GM12878 (cell line): Measurements from ENCODE around the gene EVA1A. TPM values are rescaled to one million over a fixed set of nuclear protein-coding genes. Genes with fewer than 3 reads are reported as not detected.

ENCODE experiments used
- ATAC-seq: fragments of 200-7000 bp; cut with Tn5 transposase; 3 replicates; pipeline ENCODE4 v1.9.1; 2020; ENCODE audit warnings: mild to moderate bottlenecking, moderate library complexity
- BruUV-seq: library from RNA; stranded (reverse); fragments of 400-500 nt; replicated peaks from 2 replicates; lab custom pipeline; 2021; lab: Mats Ljungman, UMichigan
- CTCF ChIA-PET: fragments of 300-600 bp; sonication (Branson Sonifier 250); formaldehyde crosslinking; extraction: SDS; loops from one replicate; lab custom pipeline; 2021; ENCODE audit warnings: inconsistent platforms; lab: Yijun Ruan, JAX
- POLR2A ChIA-PET: fragments of 350-600 bp; formaldehyde crosslinking; extraction: SDS; loops from one replicate; lab custom pipeline; 2021; ENCODE audit warnings: inconsistent platforms; lab: Charles Lee
- RAD21 ChIA-PET: fragments of 300-600 bp; sonication (Branson Sonifier 250); formaldehyde crosslinking; loops from one replicate; lab custom pipeline; 2023; ENCODE audit warnings: antibody characterized with exemption; ENCODE audit not compliant: unreplicated experiment; lab: Charles Lee
- SMC1A ChIA-PET: fragments of 300-600 bp; sonication (Branson Sonifier 250); formaldehyde crosslinking; loops from one replicate; lab custom pipeline; 2023; ENCODE audit not compliant: unreplicated experiment, uncharacterized antibody; lab: Charles Lee
- DNase-seq: peaks from one replicate; pipeline ENCODE4 v3.0.0-alpha.2; 2011; ENCODE audit warnings: low read depth, low spot score
- FAIRE-seq: peaks from 3 replicates; lab custom pipeline; 2011; peaks lifted over from hg19 to GRCh38; lab: Jason Lieb, UNC
- H2AFZ ChIP-seq: 2 replicates; pipeline ENCODE4 v1.6.0; 2011; ENCODE audit warnings: low read depth, low read length, control low read depth; ENCODE audit not compliant: control insufficient read depth
- H3K27ac ChIP-seq: 2 replicates; pipeline ENCODE4 v1.5.1; 2011; ENCODE audit warnings: control low read depth; ENCODE audit not compliant: control insufficient read depth, insufficient read depth
- H3K27me3 ChIP-seq, 2 experiments: replicated peaks in 1 of 2; 2 replicates each; pipeline versions ENCODE4 v1.6.0 to v1.6.1; 2011; ENCODE audit warnings: low read length in 1 of 2; ENCODE audit not compliant: control insufficient read depth in 2 of 2, insufficient read depth in 2 of 2
- H3K36me3 ChIP-seq, 2 experiments: 2 replicates each; pipeline ENCODE4 v1.5.1; 2011; ENCODE audit warnings: low read length in 1 of 2; ENCODE audit not compliant: control insufficient read depth in 2 of 2, insufficient read depth in 2 of 2
- H3K4me1 ChIP-seq: 2 replicates; pipeline ENCODE4 v1.6.1; 2011; ENCODE audit warnings: mild to moderate bottlenecking, low read length, moderate library complexity, mixed read lengths; ENCODE audit not compliant: control insufficient read depth, insufficient read depth
- H3K4me2 ChIP-seq: 2 replicates; pipeline ENCODE4 v1.6.0; 2011; ENCODE audit warnings: control low read depth; ENCODE audit not compliant: control insufficient read depth, insufficient read depth
- H3K4me3 ChIP-seq: fragments of 200-600 bp; sonication (generic); 2 replicates; pipeline ENCODE4 v1.5.1; 2016
- H3K79me2 ChIP-seq: 2 replicates; pipeline ENCODE4 v1.6.0; 2011; ENCODE audit warnings: low read length; ENCODE audit not compliant: control insufficient read depth, insufficient read depth
- H3K9ac ChIP-seq: 2 replicates; pipeline ENCODE4 v1.8.0; 2011; ENCODE audit warnings: low read length, control low read depth, mixed read lengths; ENCODE audit not compliant: control insufficient read depth, insufficient read depth
- H3K9me3 ChIP-seq: replicated peaks from 3 replicates; pipeline ENCODE4 v1.5.1; 2011; ENCODE audit warnings: mild to moderate bottlenecking, low read length; ENCODE audit not compliant: control insufficient read depth, insufficient read depth
- H4K20me1 ChIP-seq: 2 replicates; pipeline ENCODE4 v1.6.0; 2011; ENCODE audit not compliant: control insufficient read depth, insufficient read depth
- BRCA1 ChIP-seq: IDR thresholded peaks from 2 replicates; pipeline ENCODE4 v1.6.1; 2011; ENCODE audit warnings: low read depth, low read length, improper control_type of control experiment
- CHD1 ChIP-seq: IDR thresholded peaks from 2 replicates; pipeline ENCODE4 v1.6.1; 2012; ENCODE audit warnings: low read depth, low read length, improper control_type of control experiment
- CHD2 ChIP-seq: IDR thresholded peaks from 2 replicates; pipeline ENCODE4 v1.6.1; 2011; ENCODE audit warnings: low read depth, low read length, improper control_type of control experiment, borderline replicate concordance
- HCFC1 ChIP-seq: fragments of 150-350 bp; IDR thresholded peaks from 2 replicates; pipeline ENCODE4 v1.6.1; 2014; ENCODE audit warnings: low read length
- SMARCA5 ChIP-seq: fragments of 450-650 bp; IDR thresholded peaks from 2 replicates; pipeline ENCODE4 v1.6.1; 2017; ENCODE audit warnings: mild to moderate bottlenecking
- ZBED1 ChIP-seq: IDR thresholded peaks from 2 replicates; pipeline ENCODE4 v1.6.1; 2016; ENCODE audit warnings: borderline replicate concordance
- WGBS: methylation state at CpG from one replicate; pipeline ENCODE4 v1.1.6; 2016; ENCODE audit warnings: low lambda C conversion rate; ENCODE audit not compliant: insufficient replicate concordance, insufficient coverage; ENCODE audit errors: missing lambda C conversion rate; 5-methylcytosine and 5-hydroxymethylcytosine counted together
- in situ Hi-C: fragments of 300-500 bp; cut with MboI; formaldehyde crosslinking; loops from 9 replicates; pipeline ENCODE4 v1.14.3; 2018; ENCODE audit warnings: mixed read lengths
- intact Hi-C: fragments of 100-400 bp; cut with micrococcal nuclease; formaldehyde crosslinking; loops from one replicate; pipeline ENCODE4 v1.14.2; 2022; ENCODE audit not compliant: unreplicated experiment
- polyA plus RNA-seq, 11 experiments: library from polyadenylated mRNA; depleted of rRNA in 4 of 11; unstranded in 6 of 11; stranded (reverse) in 5 of 11; fragments of >200 nt; fragmentation: Nextera tagmentation in 4 of 11; fragmentation: Illumina TruSeq in 1 of 11; extraction: Ambion mirVana in 4 of 11; extraction: Trizol in 1 of 11; gene quantifications; 1 replicate in 1 of 11; 2 replicates in 10 of 11; pipeline versions ENCODE4 v1.2.1 to v1.2.3, GENCODE V29; 2011 to 2016; ENCODE audit warnings: inconsistent platforms in 2 of 11, missing spikeins in 2 of 11, low read depth in 1 of 11
- total RNA-seq, 4 experiments: library from RNA; depleted of rRNA in 3 of 4; stranded (reverse); fragments of >200 nt in 3 of 4; fragmentation: Illumina TruSeq in 1 of 4; extraction: Trizol in 1 of 4; gene quantifications; 2 replicates each; pipeline versions ENCODE4 v1.2.1 to v1.2.3, GENCODE V29; 2013 to 2021
- TF ChIP-seq, protein P1 (sequence below): IDR thresholded peaks from 2 replicates; pipeline ENCODE4 v1.6.1; 2011; ENCODE audit warnings: low read depth, low read length, improper control_type of control experiment, borderline replicate concordance

Gene EVA1A
- total and polyA plus RNA-seq, 10 of the 15 experiments (the other 5 are each of a cell fraction or from before 2014, with no cell fraction given): 0.13 to 1.0 (median 0.34) TPM; not detected in 5

DNA sequence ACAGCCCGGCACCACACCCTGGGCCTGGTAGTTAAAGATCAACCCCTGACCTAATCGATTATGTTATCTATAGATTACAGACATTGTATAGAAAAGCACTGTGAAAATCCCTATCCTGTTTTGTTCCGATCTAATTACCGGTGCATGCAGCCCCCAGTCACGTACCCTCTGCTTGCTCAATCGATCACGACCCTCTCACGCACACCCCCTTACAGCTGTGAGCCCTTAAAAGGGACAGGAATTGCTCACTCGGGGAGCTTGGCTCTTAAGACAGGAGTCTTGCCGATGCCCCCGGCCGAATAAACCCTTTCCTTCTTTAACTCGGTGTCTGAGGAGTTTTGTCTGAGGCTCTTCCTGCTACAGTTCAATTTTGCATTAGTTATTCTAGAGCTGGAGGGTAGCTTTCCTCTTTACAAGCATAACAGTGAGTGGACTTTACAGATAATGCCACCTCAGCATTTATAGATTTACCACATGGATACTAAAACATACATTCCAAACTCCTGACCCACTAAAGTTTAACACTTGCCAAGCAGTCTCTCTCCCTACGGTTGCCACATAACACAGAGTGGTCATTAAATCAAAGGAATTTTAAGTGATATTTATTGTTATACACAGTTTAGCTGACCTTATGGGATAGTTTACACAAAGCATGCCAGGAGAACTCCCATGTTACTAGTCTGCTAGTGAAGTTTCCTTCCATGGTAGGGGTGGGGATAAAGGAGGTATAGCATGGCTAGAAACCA is 101.0 kb downstream of the EVA1A start:
- WGBS: 75% methylated on average over 14 of the region's 14 CpGs
- in situ Hi-C loops (no loop called here), intact Hi-C loops (no loop called here)
- no peak for ATAC-seq
- H3K4me2 ChIP-seq: no peak overlapping the region
- H3K9me3 ChIP-seq: no peaks in the 10 kb centered on the region; the same call in 1 of the 3 replicates
- TF ChIP-seq ZBED1 (no peak), CHD1 (no peak), HCFC1 (no peak)
- H2AFZ ChIP-seq: no peak overlapping the region
- no peaks in the 10 kb centered on the region for H3K27me3 ChIP-seq
- H3K4me1 ChIP-seq: no peaks in the 10 kb centered on the region
- H3K9ac ChIP-seq: no peak overlapping the region
- no peak overlapping the region for H3K4me3 ChIP-seq
- H3K36me3 ChIP-seq: no peaks in the 10 kb centered on the region
- H4K20me1 ChIP-seq: no peaks in the 10 kb centered on the region
- ChIA-PET CTCF (interaction anchor here (1.2 to 11.5 kb wide), 3 partner anchors 5 to 52 kb away, joined by 6 to 127 read pairs (median 84); no protein-coding TSS in a partner anchor), SMC1A (interaction anchor here (0.6 to 11.4 kb wide), 5 partner anchors 9 to 361 kb away, joined by 3 to 183 read pairs (median 5); no protein-coding TSS in a partner anchor), RAD21 (interaction anchor here (0.5 to 0.6 kb wide), 3 partner anchors 27 to 255 kb away, joined by 3 read pairs; no protein-coding TSS in a partner anchor), POLR2A (interaction anchor here (1.6 kb wide), 1 partner anchor 116 kb away, joined by 4 read pairs; no protein-coding TSS in a partner anchor)
- no peak for DNase-seq
- H3K79me2 ChIP-seq: no peaks in the 10 kb centered on the region
- FAIRE-seq: no peak
- BruUV-seq: no TSS peak
- no peak overlapping the region for H3K27ac ChIP-seq

DNA sequence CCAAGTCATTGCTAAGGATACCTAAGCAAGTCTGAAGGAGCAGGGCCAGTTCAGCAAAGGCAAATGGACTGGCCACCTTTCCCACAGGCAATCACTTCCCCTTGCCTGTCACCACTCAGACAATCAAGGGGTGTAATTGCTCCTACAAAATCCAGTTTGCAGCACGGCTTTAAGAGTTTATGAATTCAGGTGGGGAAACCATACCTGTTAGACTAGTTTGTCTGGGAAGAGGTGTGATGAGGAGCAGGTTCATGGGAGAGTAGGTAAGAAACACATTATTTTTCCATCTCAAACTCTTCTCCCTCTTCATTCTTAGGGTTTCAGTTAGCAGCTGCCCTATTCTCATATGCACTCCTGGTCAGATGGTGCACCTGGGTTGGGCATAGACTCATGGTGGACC is 102.5 kb downstream of the EVA1A start:
- ChIA-PET CTCF (interaction anchor here (9.7 kb wide), 1 partner anchor 7 kb away, joined by 84 read pairs; no protein-coding TSS in a partner anchor), RAD21 (interaction anchor here (1.6 kb wide), 1 partner anchor 26 kb away, joined by 4 read pairs; no protein-coding TSS in a partner anchor)

More for the DNA sequence above, 102.5 kb downstream of the EVA1A start:
- H3K9me3 ChIP-seq: no peaks in the 10 kb centered on the region; the same call in 1 of the 3 replicates
- H3K36me3 ChIP-seq: no peaks in the 10 kb centered on the region
- FAIRE-seq (no peak), ATAC-seq (no peak), DNase-seq (no peak)
- intact Hi-C loops: no loop called here
- BruUV-seq: no TSS peak
- ChIA-PET POLR2A (no interaction called here), SMC1A (interaction anchor here (1.0 to 11.4 kb wide), 2 partner anchors 28 to 41 kb away, joined by 3 to 183 read pairs; no protein-coding TSS in a partner anchor)
- TF ChIP-seq, protein P1, sequence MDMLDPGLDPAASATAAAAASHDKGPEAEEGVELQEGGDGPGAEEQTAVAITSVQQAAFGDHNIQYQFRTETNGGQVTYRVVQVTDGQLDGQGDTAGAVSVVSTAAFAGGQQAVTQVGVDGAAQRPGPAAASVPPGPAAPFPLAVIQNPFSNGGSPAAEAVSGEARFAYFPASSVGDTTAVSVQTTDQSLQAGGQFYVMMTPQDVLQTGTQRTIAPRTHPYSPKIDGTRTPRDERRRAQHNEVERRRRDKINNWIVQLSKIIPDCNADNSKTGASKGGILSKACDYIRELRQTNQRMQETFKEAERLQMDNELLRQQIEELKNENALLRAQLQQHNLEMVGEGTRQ: no peak
- TF ChIP-seq CHD2 (no peak), SMARCA5 (no peak), BRCA1 (no peak)
- H3K27ac ChIP-seq: no peak overlapping the region
- H3K79me2 ChIP-seq: no peaks in the 10 kb centered on the region
- in situ Hi-C loops: no loop called here
- H3K9ac ChIP-seq: no peak overlapping the region
- H3K27me3 ChIP-seq: no peaks in the 10 kb centered on the region
- H3K4me2 ChIP-seq: no peak overlapping the region
- no peaks in the 10 kb centered on the region for H4K20me1 ChIP-seq
- peaks cover 3% of the 10 kb centered on the region for H3K4me1 ChIP-seq
- no peak overlapping the region for H3K4me3 ChIP-seq
- H2AFZ ChIP-seq: no peak overlapping the region
- 48% methylated on average over 1 of the region's 1 CpG for WGBS
